ENCODE results near the gene INSIG1. TPM values are rescaled to one million over a fixed set of nuclear protein-coding genes. Genes with fewer than 3 reads are reported as not detected.

The INSIG1 gene
- total RNA-seq, 1 donor from 2014 or later: 38.2 TPM

DNA sequence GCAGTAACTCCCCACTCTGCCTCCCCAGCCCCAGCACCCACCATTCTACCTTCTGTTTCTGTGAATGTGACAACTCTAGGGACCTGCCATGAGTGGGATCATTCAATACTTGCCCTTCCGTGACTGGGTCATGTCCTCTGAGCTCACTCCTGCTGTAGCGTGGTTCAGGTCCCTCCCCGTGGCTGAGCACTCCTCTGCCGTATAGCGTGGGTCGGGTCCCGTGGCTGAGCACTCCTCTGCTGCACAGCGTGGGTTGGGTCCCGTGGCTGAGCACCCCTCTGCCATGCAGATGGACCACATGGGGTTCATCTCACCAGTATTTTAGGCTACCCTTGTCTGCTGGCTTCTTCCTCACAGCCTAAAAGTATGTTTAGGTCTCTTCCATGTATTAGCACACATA, 43.0 kb downstream of the INSIG1 start:
- Mint-ChIP-seq H3K27ac (no peak overlapping the region), H3K4me3 (no peak overlapping the region), H3K36me3 (no peaks in the 10 kb centered on the region), H3K27me3 (peaks cover 26% of the 10 kb centered on the region), H3K9me3 (no peaks in the 10 kb centered on the region), H3K4me1 (ENCODE audit: unreplicated experiment) (no peaks in the 10 kb centered on the region)
- DNase-seq (ENCODE audit: extremely low spot score, unreplicated experiment): no peak
- TF ChIP-seq, protein P1, sequence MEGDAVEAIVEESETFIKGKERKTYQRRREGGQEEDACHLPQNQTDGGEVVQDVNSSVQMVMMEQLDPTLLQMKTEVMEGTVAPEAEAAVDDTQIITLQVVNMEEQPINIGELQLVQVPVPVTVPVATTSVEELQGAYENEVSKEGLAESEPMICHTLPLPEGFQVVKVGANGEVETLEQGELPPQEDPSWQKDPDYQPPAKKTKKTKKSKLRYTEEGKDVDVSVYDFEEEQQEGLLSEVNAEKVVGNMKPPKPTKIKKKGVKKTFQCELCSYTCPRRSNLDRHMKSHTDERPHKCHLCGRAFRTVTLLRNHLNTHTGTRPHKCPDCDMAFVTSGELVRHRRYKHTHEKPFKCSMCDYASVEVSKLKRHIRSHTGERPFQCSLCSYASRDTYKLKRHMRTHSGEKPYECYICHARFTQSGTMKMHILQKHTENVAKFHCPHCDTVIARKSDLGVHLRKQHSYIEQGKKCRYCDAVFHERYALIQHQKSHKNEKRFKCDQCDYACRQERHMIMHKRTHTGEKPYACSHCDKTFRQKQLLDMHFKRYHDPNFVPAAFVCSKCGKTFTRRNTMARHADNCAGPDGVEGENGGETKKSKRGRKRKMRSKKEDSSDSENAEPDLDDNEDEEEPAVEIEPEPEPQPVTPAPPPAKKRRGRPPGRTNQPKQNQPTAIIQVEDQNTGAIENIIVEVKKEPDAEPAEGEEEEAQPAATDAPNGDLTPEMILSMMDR (conservative IDR thresholded peaks at IDR 0.05): no peak

DNA sequence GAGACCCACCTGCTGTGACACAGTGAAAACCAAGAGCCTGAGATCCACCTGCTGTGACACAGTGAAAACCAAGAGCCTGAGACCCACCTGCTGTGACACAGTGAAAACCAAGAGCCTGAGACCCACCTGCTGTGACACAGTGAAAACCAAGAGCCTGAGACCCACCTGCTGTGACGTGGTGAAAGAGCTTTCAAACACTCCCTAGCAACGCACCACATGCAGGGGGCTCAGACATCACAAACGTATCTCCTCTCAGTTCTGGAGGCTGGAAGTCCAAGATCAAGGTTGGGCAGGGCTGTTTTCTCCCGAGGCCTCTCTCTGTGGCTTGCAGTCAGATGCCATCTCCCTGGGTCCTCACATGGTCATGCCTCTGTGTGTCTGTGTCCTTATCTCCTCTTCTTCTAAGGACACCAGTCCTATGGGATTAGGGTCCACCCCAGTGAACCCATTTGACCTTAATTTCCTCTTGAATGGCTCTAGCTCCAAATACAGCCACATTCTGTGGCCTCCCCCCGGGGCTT, 43.8 kb downstream of the INSIG1 start:
- Mint-ChIP-seq H3K4me3 (no peak overlapping the region), H3K36me3 (no peaks in the 10 kb centered on the region), H3K27me3 (peaks cover 26% of the 10 kb centered on the region), H3K9me3 (no peaks in the 10 kb centered on the region), H3K4me1 (ENCODE audit: unreplicated experiment) (no peaks in the 10 kb centered on the region), H3K27ac (no peak overlapping the region)
- DNase-seq (ENCODE audit: extremely low spot score, unreplicated experiment): no peak
- TF ChIP-seq, protein P1 (conservative IDR thresholded peaks at IDR 0.05): no peak

DNA sequence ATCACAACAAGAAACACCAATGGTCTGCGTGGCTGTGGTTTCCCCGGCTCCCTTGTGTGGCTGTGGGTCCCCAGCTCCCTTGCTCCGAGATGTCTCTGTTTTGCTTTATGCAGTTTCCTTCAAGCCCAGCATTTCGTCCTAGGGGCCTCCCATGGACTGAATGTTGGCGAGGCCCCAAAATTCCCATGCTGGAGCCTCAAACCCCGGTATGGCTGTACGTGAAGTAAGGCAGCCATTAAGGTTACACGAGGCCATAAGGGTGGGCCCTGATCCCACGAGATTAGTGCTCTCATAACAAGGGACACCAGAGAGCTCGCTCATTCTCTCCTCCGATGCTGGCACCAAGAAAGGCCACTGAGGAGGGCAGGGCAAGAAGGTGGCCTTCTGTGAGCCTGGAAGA, 44.6 kb downstream of the INSIG1 start:
- no peak for DNase-seq (ENCODE audit: extremely low spot score, unreplicated experiment)
- TF ChIP-seq, protein P1 (conservative IDR thresholded peaks at IDR 0.05): no peak
- no peak overlapping the region for H3K27ac Mint-ChIP-seq
- H3K36me3 Mint-ChIP-seq: no peaks in the 10 kb centered on the region
- peaks cover 23% of the 10 kb centered on the region for H3K27me3 Mint-ChIP-seq
- H3K4me1 Mint-ChIP-seq (ENCODE audit: unreplicated experiment): no peaks in the 10 kb centered on the region
- H3K9me3 Mint-ChIP-seq: no peaks in the 10 kb centered on the region
- no peak overlapping the region for H3K4me3 Mint-ChIP-seq

DNA sequence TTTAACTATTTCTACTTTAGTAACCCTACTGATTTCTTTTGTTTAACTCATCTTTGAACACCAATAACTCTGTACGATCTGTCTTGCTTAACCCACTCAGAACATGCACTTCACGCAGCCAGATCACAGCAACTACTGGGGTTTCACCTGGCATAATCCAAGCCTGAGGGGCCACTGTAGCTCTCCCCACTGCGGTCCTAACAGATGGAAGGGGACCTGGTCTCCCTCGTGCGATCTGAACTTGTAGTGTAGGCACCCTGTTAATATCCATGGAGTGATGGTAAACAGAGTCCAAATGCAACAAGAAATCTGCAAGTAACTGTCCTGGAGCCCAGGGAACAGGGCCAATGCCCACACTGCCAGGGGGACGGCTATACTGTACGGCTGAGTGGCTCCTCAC, 45.5 kb downstream of the INSIG1 start:
- Mint-ChIP-seq H3K4me3 (no peak overlapping the region), H3K27me3 (peaks cover 19% of the 10 kb centered on the region), H3K9me3 (no peaks in the 10 kb centered on the region), H3K27ac (no peak overlapping the region), H3K36me3 (no peaks in the 10 kb centered on the region), H3K4me1 (ENCODE audit: unreplicated experiment) (no peaks in the 10 kb centered on the region)
- TF ChIP-seq, protein P1 (conservative IDR thresholded peaks at IDR 0.05): no peak
- DNase-seq (ENCODE audit: extremely low spot score, unreplicated experiment): no peak

DNA sequence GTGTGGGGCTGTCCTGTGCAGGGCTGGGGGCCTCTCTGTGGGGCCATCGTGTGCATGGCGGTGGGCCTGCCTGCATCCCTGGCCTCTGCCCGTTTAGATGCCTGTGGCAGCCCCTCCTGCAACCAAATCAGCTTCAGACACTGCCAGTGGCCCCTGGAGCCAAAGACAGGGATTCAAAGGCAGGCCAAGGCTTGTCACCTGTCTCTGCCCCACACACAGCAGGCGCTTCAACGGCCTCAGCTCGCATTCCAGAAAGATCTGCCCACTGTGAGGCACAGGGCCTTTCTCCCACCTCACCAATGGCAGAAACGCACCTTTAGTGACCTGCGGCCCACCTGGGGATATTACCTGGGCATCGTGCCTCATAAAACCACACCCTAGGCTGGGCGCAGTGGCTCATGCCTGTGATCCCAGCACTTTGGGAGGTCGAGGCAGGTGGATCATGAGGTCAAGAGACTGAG, 46.0 kb downstream of the INSIG1 start:
- no peak for DNase-seq (ENCODE audit: extremely low spot score, unreplicated experiment)
- peaks cover 19% of the 10 kb centered on the region for H3K27me3 Mint-ChIP-seq
- TF ChIP-seq, protein P1 (conservative IDR thresholded peaks at IDR 0.05): no peak
- no peaks in the 10 kb centered on the region for H3K9me3 Mint-ChIP-seq
- H3K36me3 Mint-ChIP-seq: no peaks in the 10 kb centered on the region
- no peak overlapping the region for H3K4me3 Mint-ChIP-seq
- H3K27ac Mint-ChIP-seq: no peak overlapping the region
- no peaks in the 10 kb centered on the region for H3K4me1 Mint-ChIP-seq (ENCODE audit: unreplicated experiment)

DNA sequence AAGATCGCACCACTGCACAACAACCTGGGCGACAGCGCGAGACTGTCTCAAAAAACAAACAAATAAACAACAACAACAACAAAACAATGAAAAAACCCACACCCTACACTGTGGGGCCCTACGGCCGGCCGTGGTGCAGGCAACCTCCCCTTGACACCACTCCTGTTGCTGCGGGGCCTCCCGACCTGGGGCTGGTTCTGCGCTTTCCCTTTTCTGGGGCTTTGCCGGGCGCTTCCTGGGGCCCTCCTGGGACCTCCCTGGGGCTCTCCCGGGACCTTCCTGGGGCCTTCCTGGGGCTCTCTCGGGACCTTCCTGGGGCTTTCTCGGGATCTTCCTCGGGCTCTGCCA, 46.6 kb downstream of the INSIG1 start:
- Mint-ChIP-seq H3K9me3 (no peaks in the 10 kb centered on the region), H3K27me3 (peaks cover 19% of the 10 kb centered on the region), H3K4me3 (no peak overlapping the region), H3K36me3 (no peaks in the 10 kb centered on the region), H3K4me1 (ENCODE audit: unreplicated experiment) (no peaks in the 10 kb centered on the region), H3K27ac (no peak overlapping the region)
- no peak for DNase-seq (ENCODE audit: extremely low spot score, unreplicated experiment)
- TF ChIP-seq, protein P1 (conservative IDR thresholded peaks at IDR 0.05): no peak

Data from type B pancreatic cell (in vitro differentiated cells).